BJ (cell line): Measurements from ENCODE around the gene VIL1. TPM values are rescaled to one million over a fixed set of nuclear protein-coding genes. Genes with fewer than 3 reads are reported as not detected.

Experiments
- CTCF ChIA-PET: fragments of 350-600 bp; formaldehyde crosslinking; extraction: SDS; loops from one replicate; lab custom pipeline; 2021; ENCODE audit warnings: antibody characterized with exemption, inconsistent platforms; lab: Yijun Ruan, JAX
- POLR2A ChIA-PET: fragments of 300-600 bp; sonication (Branson Sonifier 250); formaldehyde crosslinking; extraction: SDS; loops from one replicate; lab custom pipeline; 2021; ENCODE audit warnings: antibody characterized with exemption; lab: Charles Lee
- DNase-seq: peaks from one replicate; pipeline ENCODE4 v3.0.0-alpha.2; 2011; ENCODE audit warnings: low read depth
- H3K27me3 ChIP-seq: 2 replicates; pipeline ENCODE4 v1.6.0; 2011; ENCODE audit warnings: low read length; ENCODE audit not compliant: control insufficient read depth, insufficient read depth
- H3K36me3 ChIP-seq: 2 replicates; pipeline ENCODE4 v1.5.1; 2011; ENCODE audit warnings: low read length; ENCODE audit not compliant: control insufficient read depth, insufficient read depth
- H3K4me3 ChIP-seq: 2 replicates; pipeline ENCODE4 v1.5.1; 2011; ENCODE audit warnings: low read depth, mild to moderate bottlenecking, control low read depth, low read length
- CTCF ChIP-seq: IDR thresholded peaks from 2 replicates; pipeline ENCODE4 v1.5.1; 2011; ENCODE audit warnings: low read depth, mild to moderate bottlenecking, control low read depth, inconsistent platforms, low read length, moderate library complexity; ENCODE audit not compliant: insufficient read depth
- polyA plus RNA-seq: library from polyadenylated mRNA; depleted of rRNA; stranded (reverse); fragments of >200 nt; gene quantifications from 2 replicates; pipeline ENCODE4 v1.2.3, GENCODE V29; 2011

Gene VIL1
- polyA plus RNA-seq, 1 experiment: not detected

- CTCF ChIA-PET: interaction anchor here (1.4 kb wide), 1 partner anchor 9 kb away, joined by 3 read pairs; no protein-coding TSS in a partner anchor
These were observed 13.0 kb downstream of the VIL1 start for GRCh38 chr2:218431878-218432277.

GRCh38 chr2:218432676-218433365, 13.9 kb downstream of the VIL1 start:
- H3K36me3 ChIP-seq: no peaks in the 10 kb centered on the region
- TF ChIP-seq CTCF: no peak
- H3K27me3 ChIP-seq: peaks cover 3% of the 10 kb centered on the region
- no peak overlapping the region for H3K4me3 ChIP-seq
- DNase-seq: no peak
- ChIA-PET POLR2A (no interaction called here), CTCF (interaction anchor here (1.4 kb wide), 1 partner anchor 10 kb away, joined by 3 read pairs; no protein-coding TSS in a partner anchor)

More at GRCh38 chr2:218431878-218432277, 13.0 kb downstream of the VIL1 start:
- TF ChIP-seq CTCF: no peak
- DNase-seq: no peak
- POLR2A ChIA-PET: no interaction called here
- peaks cover 4% of the 10 kb centered on the region for H3K27me3 ChIP-seq
- no peaks in the 10 kb centered on the region for H3K36me3 ChIP-seq
- no peak overlapping the region for H3K4me3 ChIP-seq

- no peaks in the 10 kb centered on the region for H3K36me3 ChIP-seq
- no peak for TF ChIP-seq CTCF
- no peak overlapping the region for H3K4me3 ChIP-seq
- peaks cover 3% of the 10 kb centered on the region for H3K27me3 ChIP-seq
- DNase-seq: no peak
- ChIA-PET POLR2A (no interaction called here), CTCF (interaction anchor here (1.4 kb wide), 1 partner anchor 10 kb away, joined by 3 read pairs; no protein-coding TSS in a partner anchor)
These were observed 15.5 kb downstream of the VIL1 start for GRCh38 chr2:218434456-218434855.

- Histone ChIP-seq H3K4me3 (no peak overlapping the region), H3K27me3 (peaks cover 3% of the 10 kb centered on the region), H3K36me3 (no peaks in the 10 kb centered on the region)
- TF ChIP-seq CTCF: no peak
- CTCF ChIA-PET: no interaction called here
- no peak for DNase-seq
- POLR2A ChIA-PET: no interaction called here
These were observed 16.4 kb downstream of the VIL1 start for GRCh38 chr2:218435003-218435982.

- no peak for DNase-seq
- Histone ChIP-seq H3K4me3 (no peak overlapping the region), H3K36me3 (no peaks in the 10 kb centered on the region), H3K27me3 (peaks cover 3% of the 10 kb centered on the region)
- ChIA-PET CTCF (no interaction called here), POLR2A (no interaction called here)
- TF ChIP-seq CTCF: no peak
These were observed 18.1 kb downstream of the VIL1 start for GRCh38 chr2:218436992-218437391.
